Esophagus (tissue), 2 donors: ENCODE measurements around the gene PRR5L. TPM values are rescaled to one million over a fixed set of nuclear protein-coding genes. Genes with fewer than 3 reads are reported as not detected.

ENCODE experiments used
- H3K27ac ChIP-seq, 2 donors: one replicate each; pipeline ENCODE4 v1.5.1; 2013; ENCODE audit warnings: low read depth in 2 of 2, mild to moderate bottlenecking in 2 of 2, inconsistent platforms in 1 of 2, low read length in 1 of 2, moderate library complexity in 1 of 2
- H3K27me3 ChIP-seq, 2 donors: one replicate each; pipeline ENCODE4 v1.6.1; 2013; ENCODE audit warnings: low read length in 2 of 2, control low read depth in 1 of 2, mild to moderate bottlenecking in 1 of 2; ENCODE audit not compliant: insufficient read depth in 2 of 2, control insufficient read depth in 1 of 2
- H3K36me3 ChIP-seq, 2 donors: one replicate each; pipeline ENCODE4 v1.6.1; 2013; ENCODE audit warnings: low read length in 1 of 2; ENCODE audit not compliant: control insufficient read depth in 2 of 2, insufficient read depth in 2 of 2
- H3K4me1 ChIP-seq, 2 donors: one replicate each; pipeline ENCODE4 v1.6.1; 2013; ENCODE audit warnings: low read length in 1 of 2; ENCODE audit not compliant: control insufficient read depth in 2 of 2, insufficient read depth in 2 of 2
- H3K4me3 ChIP-seq, 2 donors: one replicate each; pipeline ENCODE4 v1.5.1; 2013; ENCODE audit warnings: low read length in 2 of 2, mild to moderate bottlenecking in 2 of 2, low read depth in 1 of 2, moderate library complexity in 1 of 2
- H3K9me3 ChIP-seq, 2 donors: one replicate each; pipeline ENCODE4 v1.6.1; 2013; ENCODE audit warnings: mild to moderate bottlenecking in 2 of 2, low read depth in 1 of 2, low read length in 1 of 2, moderate library complexity in 1 of 2; ENCODE audit not compliant: control insufficient read depth in 2 of 2, insufficient read depth in 1 of 2
- WGBS, 2 donors: extraction: QIAGEN DNeasy Blood & Tissue Kit; methylation state at CpG; one replicate each; pipeline ENCODE4 v1.1.7; 2013; 5-methylcytosine and 5-hydroxymethylcytosine counted together
- polyA plus RNA-seq, 2 donors: library from polyadenylated mRNA; stranded (reverse); fragments of 200-250 nt; gene quantifications; one replicate each; pipeline ENCODE4 v1.2.3, GENCODE V29; 2013
- donor health status: healthy with polysubstance abuse.
- donor health status: Bipolar disorder and iron deficiency.

PRR5L gene
- polyA plus RNA-seq, 2 donors: 1.1 to 1.3 TPM

DNA sequence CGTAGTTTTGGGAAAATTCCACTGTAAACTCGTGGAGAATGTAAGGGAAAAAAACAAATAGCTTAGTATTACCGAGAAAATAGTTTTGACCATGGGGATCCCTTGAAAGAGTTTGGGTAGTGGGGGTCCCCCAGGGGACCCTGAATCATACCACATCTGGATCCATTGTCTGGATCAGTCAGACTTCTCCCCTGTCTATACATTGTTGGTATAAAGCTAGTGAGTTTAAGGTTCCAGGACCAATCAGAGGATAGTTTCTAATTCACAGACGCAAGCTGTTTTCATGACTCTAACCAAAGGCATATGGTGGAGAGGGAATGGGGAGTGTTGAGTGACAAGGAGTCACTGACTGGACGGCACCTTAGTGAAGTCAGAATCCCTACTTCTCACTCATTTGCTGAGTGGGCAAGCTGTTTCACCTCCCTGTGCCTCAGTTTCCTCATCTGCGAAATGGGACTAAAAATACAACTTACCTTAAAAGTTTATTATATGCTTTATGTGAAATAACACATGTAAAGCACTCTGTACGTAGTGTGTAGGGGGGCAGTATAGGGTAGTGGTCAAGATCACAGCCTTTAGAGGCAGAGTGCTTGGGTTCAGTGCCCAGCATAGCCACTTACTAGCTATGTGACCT is 123.8 kb downstream of the PRR5L start:
- WGBS, 2 donors: 70 to 73% methylated on average over 7 of the region's 7 CpGs
- peaks cover 0 to 2% of the 10 kb centered on the region in 2 donors for H3K36me3 ChIP-seq
- no peak overlapping the region for H3K27ac ChIP-seq

DNA sequence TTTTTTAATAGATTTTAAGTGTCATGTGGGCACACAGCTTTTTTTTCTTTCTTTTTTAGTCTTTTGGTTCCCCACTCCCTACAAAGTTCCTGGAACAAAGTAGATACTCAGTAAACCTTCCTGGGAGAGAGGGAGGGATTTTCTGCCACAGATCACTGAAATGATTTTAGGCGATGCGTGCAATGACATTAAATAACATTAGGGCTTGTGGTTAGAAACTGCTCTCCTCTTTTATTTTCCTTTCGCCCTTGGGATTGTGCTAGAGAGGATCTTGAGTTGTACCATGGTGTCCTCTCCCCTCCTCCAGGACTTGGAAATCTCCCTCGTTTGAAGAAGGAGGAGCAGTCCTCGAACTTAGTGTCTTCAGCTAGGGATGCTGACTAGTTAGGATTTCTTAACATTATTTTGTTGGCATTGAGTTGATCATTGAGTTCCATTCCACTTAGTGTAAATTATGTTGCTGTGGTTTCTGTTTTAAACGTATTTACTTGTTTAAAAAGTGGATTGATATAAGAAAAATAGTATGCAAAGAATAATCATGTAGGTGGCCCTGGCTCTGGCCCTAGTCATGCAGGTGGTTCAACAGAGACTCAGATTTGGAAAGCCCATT is 125.6 kb downstream of the PRR5L start:
- Histone ChIP-seq H3K27me3 (no peaks in the 10 kb centered on the region), H3K4me1 (no peaks in the 10 kb centered on the region), H3K9me3 (no peaks in the 10 kb centered on the region), H3K36me3 (peaks cover 0 to 2% of the 10 kb centered on the region in 2 donors), H3K4me3 (no peak overlapping the region), H3K27ac (no peak overlapping the region)
- WGBS, 2 donors: 73% methylated on average over 6 of the region's 6 CpGs

More for the DNA sequence above, 123.8 kb downstream of the PRR5L start:
- Histone ChIP-seq H3K9me3 (no peaks in the 10 kb centered on the region), H3K27me3 (no peaks in the 10 kb centered on the region), H3K4me1 (no peaks in the 10 kb centered on the region), H3K4me3 (no peak overlapping the region)

DNA sequence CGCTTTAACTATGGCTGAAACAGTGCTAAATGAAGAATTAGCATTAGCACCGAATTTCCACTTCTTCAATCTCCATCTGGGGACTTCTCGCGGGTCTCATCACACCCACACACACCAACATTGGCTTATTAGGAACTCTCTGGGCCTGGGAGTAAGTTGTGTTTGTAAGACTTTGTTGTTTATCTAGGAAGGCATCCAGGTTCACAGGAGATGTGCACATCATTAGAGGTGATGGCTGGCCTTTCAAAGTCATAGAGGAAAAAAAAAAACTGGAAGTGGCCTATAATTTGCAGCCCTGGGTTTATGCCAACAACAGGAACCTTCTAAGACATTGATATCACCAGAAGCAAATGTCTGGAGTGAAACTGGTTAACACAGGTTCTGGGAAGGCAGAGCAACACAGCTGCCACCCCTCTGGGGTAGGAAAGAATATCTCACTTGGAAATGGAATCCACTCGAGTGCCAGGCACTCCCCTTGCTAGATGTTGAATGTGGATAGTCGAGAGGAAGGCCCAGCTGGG is 129.5 kb downstream of the PRR5L start:
- no peaks in the 10 kb centered on the region for H3K27me3 ChIP-seq
- no peak overlapping the region for H3K27ac ChIP-seq
- H3K36me3 ChIP-seq: no peaks in the 10 kb centered on the region
- 63 to 66% methylated on average over 6 of the region's 6 CpGs for WGBS, 2 donors
- no peaks in the 10 kb centered on the region for H3K4me1 ChIP-seq
- no peaks in the 10 kb centered on the region for H3K9me3 ChIP-seq
- no peak overlapping the region for H3K4me3 ChIP-seq

DNA sequence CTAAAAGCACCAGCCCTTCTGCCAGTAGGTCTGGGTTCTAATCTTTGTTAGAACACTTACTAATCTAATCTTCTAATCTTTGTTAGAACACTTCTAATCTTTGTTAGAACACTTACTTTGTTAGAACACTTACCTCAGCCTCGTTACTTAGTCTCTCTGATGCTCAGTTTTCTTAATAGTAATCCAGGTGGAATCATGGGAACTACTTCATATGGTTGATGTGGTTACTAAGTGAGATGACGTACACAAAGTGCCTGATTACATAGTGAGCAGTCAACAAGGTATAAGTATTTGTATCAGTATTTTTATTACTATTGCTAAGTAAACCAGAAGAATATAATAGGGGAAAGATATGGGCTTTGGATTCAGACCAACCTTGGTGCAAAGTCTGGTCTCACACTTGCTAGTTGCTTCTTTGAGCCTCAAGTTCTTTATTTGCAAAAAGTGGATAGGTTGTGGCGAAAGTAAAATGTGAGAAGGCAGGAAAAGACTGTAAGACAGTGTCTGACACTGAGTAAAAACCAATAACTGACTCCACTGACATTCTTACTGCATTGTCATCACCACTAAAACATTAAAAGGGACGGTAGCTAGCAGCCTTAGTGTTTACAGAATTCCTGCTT is 130.2 kb downstream of the PRR5L start:
- 74 to 84% methylated on average over 4 of the region's 4 CpGs for WGBS, 2 donors
- Histone ChIP-seq H3K4me3 (no peak overlapping the region), H3K27me3 (no peaks in the 10 kb centered on the region), H3K27ac (no peak overlapping the region), H3K36me3 (no peaks in the 10 kb centered on the region), H3K4me1 (no peaks in the 10 kb centered on the region), H3K9me3 (no peaks in the 10 kb centered on the region)

DNA sequence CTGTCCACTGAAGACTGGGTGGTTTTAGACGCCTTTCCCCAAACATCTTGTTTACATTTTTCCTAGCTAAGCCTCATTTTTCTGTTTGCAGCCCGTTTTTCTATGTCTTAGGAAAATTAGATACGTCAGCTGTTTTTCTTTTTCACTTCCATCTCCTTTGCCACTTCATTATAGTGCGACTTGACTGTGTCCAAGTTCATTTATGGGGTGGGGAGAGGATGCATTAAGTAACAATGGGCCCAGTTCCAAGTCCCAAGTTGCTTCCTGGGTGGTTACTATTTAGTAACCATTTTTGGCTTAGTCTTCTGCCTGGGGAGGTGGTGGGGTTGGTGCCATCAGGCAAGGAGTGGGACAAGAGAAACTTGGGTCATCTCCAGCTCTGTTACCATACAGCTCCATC is 131.0 kb downstream of the PRR5L start:
- no peaks in the 10 kb centered on the region for H3K4me1 ChIP-seq
- WGBS, 2 donors: 70 to 78% methylated on average over 4 of the region's 4 CpGs

DNA sequence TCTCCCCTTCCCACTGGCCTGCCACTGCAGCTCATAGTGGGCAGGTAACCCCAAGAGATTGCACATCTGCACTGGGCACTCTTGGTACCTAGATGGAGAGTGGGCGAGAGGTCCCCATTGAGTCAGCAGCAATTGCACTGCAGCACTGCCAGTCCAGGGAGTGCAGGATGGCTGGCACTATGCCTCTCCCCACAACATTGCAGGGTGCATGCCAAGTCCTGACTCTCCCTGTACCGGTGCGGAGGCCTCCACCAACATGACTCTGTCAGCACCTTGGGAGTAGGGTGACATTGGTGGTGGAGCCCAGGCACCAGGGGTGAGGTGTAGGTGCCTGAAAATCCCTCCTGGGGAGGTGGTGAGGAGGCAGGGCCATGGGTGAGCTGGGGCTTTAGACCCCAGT is 131.8 kb downstream of the PRR5L start:
- H3K4me3 ChIP-seq: no peak overlapping the region
- no peaks in the 10 kb centered on the region for H3K9me3 ChIP-seq
- H3K36me3 ChIP-seq: no peaks in the 10 kb centered on the region
- no peak overlapping the region for H3K27ac ChIP-seq
- no peaks in the 10 kb centered on the region for H3K4me1 ChIP-seq
- WGBS, 2 donors: 91 to 95% methylated on average over 3 of the region's 3 CpGs
- H3K27me3 ChIP-seq: no peaks in the 10 kb centered on the region

More for the DNA sequence above, 131.0 kb downstream of the PRR5L start:
- Histone ChIP-seq H3K9me3 (no peaks in the 10 kb centered on the region), H3K27me3 (no peaks in the 10 kb centered on the region), H3K36me3 (no peaks in the 10 kb centered on the region), H3K27ac (no peak overlapping the region), H3K4me3 (no peak overlapping the region)

DNA sequence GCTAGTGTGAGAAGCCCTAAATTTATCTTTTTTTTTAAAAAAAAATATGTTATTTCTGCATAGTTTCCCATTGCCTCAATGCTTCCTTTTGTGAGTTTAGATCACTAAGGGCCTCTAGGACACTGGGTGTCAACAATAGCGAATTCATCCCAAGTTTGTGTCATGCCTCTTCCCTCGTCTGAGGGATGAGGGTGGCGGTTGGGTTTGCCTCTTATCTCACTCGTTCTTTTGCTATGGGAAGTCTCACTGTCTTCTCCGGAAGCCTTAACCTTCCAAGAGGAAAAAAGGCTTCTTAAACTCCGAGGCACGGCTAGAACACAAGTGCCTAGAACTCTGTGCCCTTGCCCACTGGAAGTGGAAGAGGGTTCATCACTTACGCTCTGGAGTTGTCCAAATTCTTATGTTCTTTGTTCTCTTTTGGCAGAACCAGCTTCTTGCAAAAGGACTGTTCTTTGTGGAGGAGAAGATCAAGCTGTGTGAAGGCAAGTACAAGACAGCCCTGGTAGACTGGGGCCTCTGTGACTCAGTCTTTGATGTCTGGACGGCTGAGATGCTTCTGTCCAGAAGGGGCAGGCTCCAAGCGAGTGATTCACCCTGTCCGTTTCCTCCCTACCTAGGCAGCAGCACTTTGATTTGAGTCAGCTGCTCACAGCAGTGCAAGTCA is 135.5 kb downstream of the PRR5L start:
- WGBS, 2 donors: 55 to 64% methylated on average over 11 of the region's 11 CpGs
- Histone ChIP-seq H3K4me3 (no peak overlapping the region), H3K9me3 (no peaks in the 10 kb centered on the region), H3K4me1 (no peaks in the 10 kb centered on the region), H3K27ac (peak overlapping the region in 1 of 2 donors; percentile 19), H3K27me3 (no peaks in the 10 kb centered on the region), H3K36me3 (no peaks in the 10 kb centered on the region)

DNA sequence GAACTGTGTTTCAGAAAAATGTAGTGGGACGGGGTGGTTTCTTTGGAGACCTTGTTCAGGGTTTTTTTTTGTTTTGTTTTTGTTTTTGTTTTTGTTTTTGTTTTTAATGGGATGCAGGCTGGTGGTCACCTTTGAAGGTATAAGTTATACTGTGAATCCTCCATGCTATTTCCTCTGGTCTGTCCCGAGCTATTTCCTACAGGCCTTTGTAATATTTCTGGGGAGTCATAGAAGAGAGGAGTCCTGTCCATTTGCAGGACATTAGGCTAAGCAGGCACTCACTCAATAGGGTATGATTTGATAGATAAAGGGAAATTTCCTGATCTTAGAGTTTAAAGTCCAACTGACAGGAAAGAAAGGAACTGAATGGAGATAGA is 136.0 kb downstream of the PRR5L start:
- Histone ChIP-seq H3K4me3 (no peak overlapping the region), H3K9me3 (no peaks in the 10 kb centered on the region), H3K27me3 (no peaks in the 10 kb centered on the region), H3K4me1 (no peaks in the 10 kb centered on the region), H3K27ac (no peak overlapping the region), H3K36me3 (no peaks in the 10 kb centered on the region)
- WGBS, 2 donors: 63 to 69% methylated on average over 2 of the region's 2 CpGs

DNA sequence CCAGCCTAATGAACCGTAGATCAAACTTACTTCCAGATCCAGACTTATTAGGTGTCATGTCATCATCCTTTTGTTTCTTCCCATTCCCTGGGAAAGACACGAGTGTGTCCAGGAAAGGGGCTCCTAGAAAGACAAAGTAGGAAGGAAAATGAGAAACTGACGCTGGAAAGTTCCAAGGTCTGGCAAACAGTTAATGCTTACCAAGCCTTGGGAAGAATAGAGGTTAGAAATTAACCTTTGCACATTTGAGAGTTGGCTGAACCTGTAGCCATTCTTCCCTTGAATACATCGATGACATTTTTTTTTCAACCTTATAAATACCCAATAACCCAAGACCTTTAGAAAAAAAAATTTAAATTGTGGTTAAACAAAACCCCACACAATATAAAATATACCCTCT is 136.7 kb downstream of the PRR5L start:
- no peaks in the 10 kb centered on the region for H3K4me1 ChIP-seq
- WGBS, 2 donors: 82 to 88% methylated on average over 4 of the region's 4 CpGs
- H3K27me3 ChIP-seq: no peaks in the 10 kb centered on the region
- no peak overlapping the region for H3K4me3 ChIP-seq
- no peaks in the 10 kb centered on the region for H3K9me3 ChIP-seq
- peaks cover 0 to 2% of the 10 kb centered on the region in 2 donors for H3K36me3 ChIP-seq
- H3K27ac ChIP-seq: no peak overlapping the region
